Chondrocyte (in vitro differentiated cells): ENCODE results near the gene KIF5A. TPM values are rescaled to one million over a fixed set of nuclear protein-coding genes. Genes with fewer than 3 reads are reported as not detected.

Source experiments
- DNase-seq: peaks from one replicate; pipeline ENCODE4 v3.0.0; 2021; ENCODE audit warnings: mixed read lengths, low spot score
- H3K27ac Mint-ChIP-seq: one replicate; pipeline ENCODE4 v1.8.0; 2021; ENCODE audit warnings: mild to moderate bottlenecking, moderate library complexity, mixed read lengths; ENCODE audit not compliant: unreplicated experiment
- H3K27me3 Mint-ChIP-seq: 2 replicates; pipeline ENCODE4 v1.8.0; 2021; ENCODE audit warnings: low read depth, mixed read lengths
- H3K36me3 Mint-ChIP-seq: 2 replicates; pipeline ENCODE4 v1.8.0; 2021; ENCODE audit warnings: low read depth, mixed read lengths
- H3K4me1 Mint-ChIP-seq: 2 replicates; pipeline ENCODE4 v1.8.0; 2021; ENCODE audit warnings: low read depth, mild to moderate bottlenecking, mixed read lengths
- H3K4me3 Mint-ChIP-seq: one replicate; pipeline ENCODE4 v1.8.0; 2021; ENCODE audit warnings: mild to moderate bottlenecking, moderate library complexity, mixed read lengths; ENCODE audit not compliant: unreplicated experiment
- H3K9me3 Mint-ChIP-seq: 2 replicates; pipeline ENCODE4 v1.8.0; 2021; ENCODE audit warnings: low read depth, mixed read lengths
- total RNA-seq: library from RNA; stranded (reverse); gene quantifications from 3 replicates; pipeline ENCODE4 v1.2.1, GENCODE V29; 2021
- TF ChIP-seq, protein P1 (sequence below): fragments of 200-600 bp; sonication (generic); IDR thresholded peaks from 2 replicates; pipeline ENCODE4 v1.5.0; 2021; ENCODE audit warnings: antibody characterized with exemption, mild to moderate bottlenecking, moderate library complexity

Gene KIF5A
- total RNA-seq, 1 donor from 2014 or later = 3.5 TPM

DNA sequence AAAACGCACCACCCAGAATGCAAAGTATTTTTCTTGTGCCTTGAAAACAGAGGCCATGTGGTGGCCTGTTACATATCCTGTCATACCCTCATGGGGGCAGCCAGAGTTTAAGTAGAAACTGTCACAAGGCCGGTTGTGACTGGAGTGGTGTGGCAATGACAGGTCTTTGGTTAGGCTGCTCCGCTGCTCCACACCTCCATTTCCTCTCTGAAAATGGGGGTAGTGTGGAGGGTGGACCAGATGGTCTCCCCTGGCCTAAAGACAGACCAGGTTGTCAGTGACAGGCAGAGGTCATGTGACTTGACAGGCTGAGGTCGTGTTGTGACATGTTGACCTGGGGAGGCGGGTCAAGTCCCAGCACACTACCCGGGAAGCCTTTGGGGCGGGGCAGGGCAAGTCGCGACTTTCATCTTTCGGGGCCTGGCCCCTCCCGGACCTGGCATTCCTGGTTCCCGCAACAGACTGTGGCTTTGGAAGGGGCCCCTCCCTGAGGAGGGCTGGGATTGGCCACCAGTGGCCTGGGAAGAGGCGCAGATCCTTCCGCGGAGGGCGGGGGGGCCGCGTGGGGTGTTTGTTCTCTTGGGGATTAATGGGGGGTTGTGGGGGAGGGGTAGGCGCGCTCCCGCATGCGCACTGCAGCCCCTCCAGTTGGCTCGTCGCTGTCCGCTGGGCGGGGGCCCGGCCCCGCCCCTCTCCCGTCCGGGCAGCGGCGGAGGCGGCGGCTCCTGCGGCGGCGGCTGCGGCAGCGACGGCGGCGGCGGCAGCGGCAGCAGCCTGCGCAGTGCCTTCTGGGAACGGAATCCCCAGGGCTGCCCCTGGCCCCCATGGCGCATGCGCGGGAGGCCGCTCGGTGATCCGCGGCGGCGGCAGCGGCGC lies 27.6 kb upstream of the KIF5A start, which contains the start of gene MBD6:
MBD6 (plus strand) TSS at position 814 of the 876 bp plus-strand sequence. CDS start 1,480 bp downstream, outside the sequence.
- Mint-ChIP-seq H3K36me3 (peaks cover 29% of the 10 kb centered on the region), H3K4me3 (peak within 1 kb of the TSS; percentile 96), H3K27ac (peak within 1 kb of the TSS; percentile 100), H3K4me1 (peaks cover 70% of the 10 kb centered on the region), H3K9me3 (no peaks in the 10 kb centered on the region), H3K27me3 (no peaks in the 10 kb centered on the region)
- TF ChIP-seq, protein P1, sequence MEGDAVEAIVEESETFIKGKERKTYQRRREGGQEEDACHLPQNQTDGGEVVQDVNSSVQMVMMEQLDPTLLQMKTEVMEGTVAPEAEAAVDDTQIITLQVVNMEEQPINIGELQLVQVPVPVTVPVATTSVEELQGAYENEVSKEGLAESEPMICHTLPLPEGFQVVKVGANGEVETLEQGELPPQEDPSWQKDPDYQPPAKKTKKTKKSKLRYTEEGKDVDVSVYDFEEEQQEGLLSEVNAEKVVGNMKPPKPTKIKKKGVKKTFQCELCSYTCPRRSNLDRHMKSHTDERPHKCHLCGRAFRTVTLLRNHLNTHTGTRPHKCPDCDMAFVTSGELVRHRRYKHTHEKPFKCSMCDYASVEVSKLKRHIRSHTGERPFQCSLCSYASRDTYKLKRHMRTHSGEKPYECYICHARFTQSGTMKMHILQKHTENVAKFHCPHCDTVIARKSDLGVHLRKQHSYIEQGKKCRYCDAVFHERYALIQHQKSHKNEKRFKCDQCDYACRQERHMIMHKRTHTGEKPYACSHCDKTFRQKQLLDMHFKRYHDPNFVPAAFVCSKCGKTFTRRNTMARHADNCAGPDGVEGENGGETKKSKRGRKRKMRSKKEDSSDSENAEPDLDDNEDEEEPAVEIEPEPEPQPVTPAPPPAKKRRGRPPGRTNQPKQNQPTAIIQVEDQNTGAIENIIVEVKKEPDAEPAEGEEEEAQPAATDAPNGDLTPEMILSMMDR = no peak
- DNase-seq = no peak

DNA sequence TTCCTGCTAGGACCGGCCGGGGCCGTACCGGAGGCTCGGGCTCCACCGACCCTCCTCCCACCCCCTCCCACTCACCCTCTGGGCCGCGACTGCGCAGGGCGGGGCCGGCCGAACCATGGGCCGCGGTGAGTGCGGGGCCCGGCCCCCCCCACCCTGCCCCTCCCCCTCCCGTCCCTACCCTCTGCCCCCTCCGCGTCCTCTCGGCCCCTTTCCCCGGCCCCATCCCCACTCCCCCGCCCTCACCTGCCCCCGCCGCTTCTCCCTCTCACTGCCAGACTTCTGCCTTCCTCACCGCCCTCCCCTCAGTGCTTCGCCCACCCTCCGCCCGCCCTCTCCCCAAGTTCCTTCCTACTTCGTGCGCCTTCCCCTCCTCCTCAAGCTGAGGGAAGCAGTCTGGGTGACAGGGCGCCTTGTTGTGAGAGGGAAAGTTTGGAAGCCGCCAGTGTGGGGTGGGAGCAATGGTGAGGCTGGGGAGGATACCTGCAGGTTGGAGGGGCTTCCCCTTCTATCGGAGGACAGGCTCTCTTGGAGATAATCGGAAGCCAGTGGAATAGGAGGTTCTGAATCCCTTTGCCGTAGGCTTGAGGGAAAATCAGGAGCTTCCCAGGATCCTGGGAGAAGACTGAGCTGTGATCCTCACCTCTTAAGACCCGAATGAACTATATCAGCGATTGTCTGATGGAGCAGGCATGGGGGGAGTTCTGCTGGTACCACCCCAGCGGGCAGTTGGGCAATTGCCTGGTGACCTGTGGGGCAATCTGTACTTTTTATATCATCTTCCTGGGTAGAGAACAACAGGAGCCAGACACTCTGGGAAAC lies 26.7 kb upstream of the KIF5A start:
- Mint-ChIP-seq H3K4me1 (peaks cover 62% of the 10 kb centered on the region), H3K36me3 (peaks cover 25% of the 10 kb centered on the region)
- TF ChIP-seq, protein P1 = no peak

DNA sequence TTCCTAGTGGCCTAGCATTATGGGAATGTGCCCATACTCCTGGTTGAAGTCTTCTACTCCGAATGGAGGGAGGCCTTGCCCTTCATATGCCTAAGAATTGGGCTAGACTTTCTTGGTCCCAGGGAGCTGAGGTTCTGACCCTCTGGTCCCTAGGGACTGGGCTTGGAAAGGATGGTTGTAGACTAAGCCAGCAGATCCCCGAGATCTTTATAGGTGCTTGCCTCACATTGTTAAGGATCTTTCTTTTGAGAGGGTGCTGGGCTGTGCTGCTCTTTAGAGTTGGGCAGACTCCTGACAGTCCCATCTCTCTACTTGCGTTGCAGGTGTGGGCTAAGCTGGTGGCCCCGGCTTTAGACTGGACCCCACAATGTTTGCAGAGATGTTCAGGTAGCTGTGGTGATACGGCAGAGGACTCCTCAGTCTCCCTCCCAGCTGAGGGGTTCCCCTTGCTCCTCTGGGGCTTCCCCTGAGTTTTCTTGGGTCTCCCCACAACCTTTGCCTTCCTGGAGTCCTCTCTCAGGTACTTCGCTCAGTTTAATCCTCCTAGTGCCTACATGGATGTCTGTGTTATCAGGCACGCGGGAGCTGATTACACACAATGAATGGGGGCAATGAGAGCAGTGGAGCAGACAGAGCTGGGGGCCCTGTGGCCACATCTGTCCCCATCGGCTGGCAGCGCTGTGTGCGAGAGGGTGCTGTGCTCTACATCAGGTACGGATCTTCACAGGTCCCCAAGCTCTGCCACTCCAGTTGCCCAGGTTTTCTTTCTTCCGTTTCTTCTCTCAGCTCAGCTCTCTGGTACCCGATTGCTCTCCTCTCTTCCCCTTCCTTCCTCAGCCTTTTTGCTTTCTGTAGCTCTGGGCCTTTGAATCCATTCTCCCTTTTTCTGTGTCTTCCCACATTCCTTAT lies 25.9 kb upstream of the KIF5A start:
- no peak for DNase-seq
- Mint-ChIP-seq H3K27me3 (no peaks in the 10 kb centered on the region), H3K27ac (peak overlapping the region; percentile 97), H3K4me3 (peak overlapping the region; percentile 96), H3K9me3 (no peaks in the 10 kb centered on the region), H3K36me3 (peaks cover 21% of the 10 kb centered on the region), H3K4me1 (peaks cover 54% of the 10 kb centered on the region)
- TF ChIP-seq, protein P1 = no peak

More for the DNA sequence above, 26.7 kb upstream of the KIF5A start:
- Mint-ChIP-seq H3K27ac (peak overlapping the region; percentile 97), H3K4me3 (peak overlapping the region; percentile 96), H3K27me3 (no peaks in the 10 kb centered on the region), H3K9me3 (no peaks in the 10 kb centered on the region)
- no peak for DNase-seq

DNA sequence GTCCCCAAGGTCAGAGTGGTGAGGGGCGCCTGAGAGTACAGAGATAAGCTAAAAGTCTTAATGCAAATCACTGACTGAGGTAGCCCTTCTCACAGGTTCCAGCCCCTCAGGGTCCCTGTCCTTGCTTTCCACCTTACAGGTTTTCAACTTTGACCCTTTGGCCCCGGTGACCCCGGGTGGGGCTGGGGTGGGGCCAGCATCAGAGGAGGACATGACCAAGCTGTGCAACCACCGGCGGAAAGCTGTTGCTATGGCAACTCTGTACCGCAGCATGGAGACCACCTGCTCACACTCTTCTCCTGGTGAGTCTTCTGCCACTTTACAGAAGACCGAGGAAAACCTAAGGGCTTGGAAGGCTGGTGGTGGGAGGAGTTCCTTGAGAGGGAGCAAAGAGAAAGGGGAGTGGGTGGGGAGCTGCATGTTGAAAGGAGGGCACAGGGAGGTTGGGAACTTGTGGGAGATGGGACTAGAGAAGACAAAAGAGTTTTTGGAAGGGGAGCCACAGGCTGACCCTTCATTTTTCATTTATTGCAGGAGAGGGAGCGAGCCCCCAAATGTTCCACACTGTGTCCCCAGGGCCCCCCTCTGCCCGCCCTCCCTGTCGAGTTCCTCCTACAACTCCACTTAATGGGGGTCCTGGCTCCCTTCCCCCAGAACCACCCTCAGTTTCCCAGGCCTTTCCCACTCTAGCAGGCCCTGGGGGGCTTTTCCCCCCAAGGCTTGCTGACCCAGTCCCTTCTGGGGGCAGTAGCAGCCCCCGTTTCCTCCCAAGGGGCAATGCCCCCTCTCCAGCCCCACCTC lies 24.8 kb upstream of the KIF5A start:
- no peak for DNase-seq
- H3K4me1 Mint-ChIP-seq = peaks cover 46% of the 10 kb centered on the region
- H3K4me3 Mint-ChIP-seq = peak overlapping the region; percentile 96
- H3K27me3 Mint-ChIP-seq = no peaks in the 10 kb centered on the region
- H3K36me3 Mint-ChIP-seq = peaks cover 20% of the 10 kb centered on the region
- TF ChIP-seq, protein P1 = no peak
- H3K27ac Mint-ChIP-seq = peak overlapping the region; percentile 97
- H3K9me3 Mint-ChIP-seq = no peaks in the 10 kb centered on the region
